Fibroblast of gingiva (primary cell): ENCODE data around the gene SDS.

Experiments used
- DNase-seq: peaks from one replicate; pipeline ENCODE4 v3.0.0-alpha.2; 2011; ENCODE audit warnings: low read depth

The SDS gene

GRCh38 chr12:113347107-113347506 is 56.6 kb downstream of the SDS start:
- DNase-seq = no peak

- DNase-seq = no peak
These were observed 57.3 kb downstream of the SDS start for GRCh38 chr12:113346353-113346752.

- no peak for DNase-seq
These were observed 58.4 kb downstream of the SDS start for GRCh38 chr12:113345318-113345717.
